HEK293T (cell line): ENCODE measurements around the gene ABTB1.
"Not testable (repeated sequence)": the region's sequence is repeated elsewhere in the genome, so short reads cannot be mapped to it uniquely, and the experiment has no call there.

Experiments used
- CTCF ChIA-PET: fragments of 350-600 bp; formaldehyde crosslinking; extraction: SDS; loops from one replicate; lab custom pipeline; 2021; ENCODE audit warnings: antibody characterized with exemption, inconsistent platforms; lab: Yijun Ruan, JAX
- POLR2A ChIA-PET: fragments of 350-600 bp; formaldehyde crosslinking; extraction: SDS; loops from one replicate; lab custom pipeline; 2020; ENCODE audit warnings: antibody characterized with exemption, inconsistent platforms; lab: Yijun Ruan, JAX
- DNase-seq: peaks from one replicate; pipeline ENCODE4 v3.0.0; 2012; ENCODE audit warnings: mixed read lengths; ENCODE audit errors: extremely low spot score
- ARNT ChIP-seq: fragments of 450-650 bp; IDR thresholded peaks from 2 replicates; pipeline ENCODE4 v1.6.1; 2017; ENCODE audit warnings: mild to moderate bottlenecking
- BHLHE40 ChIP-seq: fragments of 450-650 bp; IDR thresholded peaks from 2 replicates; pipeline ENCODE4 v1.6.1; 2016; ENCODE audit warnings: mild to moderate bottlenecking, moderate library complexity, borderline replicate concordance
- CTBP1 ChIP-seq: fragments of 450-650 bp; IDR thresholded peaks from 2 replicates; pipeline ENCODE4 v1.6.1; 2016; ENCODE audit warnings: borderline replicate concordance
- ELF4 ChIP-seq: fragments of 450-650 bp; IDR thresholded peaks from 2 replicates; pipeline ENCODE4 v1.6.1; 2017; ENCODE audit warnings: antibody characterized with exemption
- FOXA1 ChIP-seq: fragments of 450-650 bp; IDR thresholded peaks from 2 replicates; pipeline ENCODE4 v1.6.1; 2016; ENCODE audit warnings: mild to moderate bottlenecking
- FOXK2 ChIP-seq: fragments of 450-650 bp; IDR thresholded peaks from 2 replicates; pipeline ENCODE4 v1.6.1; 2016; ENCODE audit warnings: mild to moderate bottlenecking
- FOXM1 ChIP-seq: fragments of 450-650 bp; IDR thresholded peaks from 2 replicates; pipeline ENCODE4 v1.6.1; 2017; ENCODE audit warnings: mild to moderate bottlenecking, borderline replicate concordance
- HDGF ChIP-seq: fragments of 450-650 bp; IDR thresholded peaks from 2 replicates; pipeline ENCODE4 v1.6.1; 2017; ENCODE audit warnings: antibody characterized with exemption, borderline replicate concordance
- L3MBTL2 ChIP-seq: fragments of 450-650 bp; conservative IDR thresholded peaks from 2 replicates; pipeline ENCODE4 v1.6.1; 2016; ENCODE audit warnings: mild to moderate bottlenecking
- LEF1 ChIP-seq: fragments of 450-650 bp; IDR thresholded peaks from 2 replicates; pipeline ENCODE4 v1.6.1; 2017; ENCODE audit warnings: mild to moderate bottlenecking, borderline replicate concordance
- NFRKB ChIP-seq: fragments of 450-650 bp; IDR thresholded peaks from 2 replicates; pipeline ENCODE4 v1.6.1; 2016; ENCODE audit warnings: mild to moderate bottlenecking, moderate library complexity
- PKNOX1 ChIP-seq: fragments of 450-650 bp; IDR thresholded peaks from 2 replicates; pipeline ENCODE4 v1.6.1; 2016
- SP1 ChIP-seq: fragments of 450-650 bp; IDR thresholded peaks from 2 replicates; pipeline ENCODE4 v1.6.1; 2017
- SUZ12 ChIP-seq: fragments of 450-650 bp; IDR thresholded peaks from 2 replicates; pipeline ENCODE4 v1.6.1; 2016; ENCODE audit warnings: mild to moderate bottlenecking
- TARDBP ChIP-seq: fragments of 450-650 bp; IDR thresholded peaks from 2 replicates; pipeline ENCODE4 v1.6.1; 2016
- ZNF384 ChIP-seq: fragments of 450-650 bp; IDR thresholded peaks from 2 replicates; pipeline ENCODE4 v1.6.1; 2016

The ABTB1 gene

GRCh38 chr3:127652246-127652995, 20.3 kb upstream of the ABTB1 start:
- no peak for TF ChIP-seq BHLHE40
- TF ChIP-seq FOXA1: no peak
- TF ChIP-seq LEF1: no peak
- TF ChIP-seq CTBP1: no peak
- TF ChIP-seq ZNF384: no peak
- TF ChIP-seq SP1: no peak
- no peak for TF ChIP-seq SUZ12
- no peak for TF ChIP-seq PKNOX1
- TF ChIP-seq HDGF: no peak
- TF ChIP-seq TARDBP: no peak
- TF ChIP-seq NFRKB: no peak
- TF ChIP-seq ELF4: no peak
- TF ChIP-seq L3MBTL2: no peak
- TF ChIP-seq FOXK2: no peak
- TF ChIP-seq FOXM1: no peak
- TF ChIP-seq ARNT: no peak
- CTCF ChIA-PET: interaction anchor here (0.6 to 0.7 kb wide), 4 partner anchors 42 to 310 kb away, joined by 3 read pairs; no protein-coding TSS in a partner anchor
- peak; percentile 82 for DNase-seq
- POLR2A ChIA-PET: interaction anchor here (0.7 kb wide), 1 partner anchor 20 kb away, joined by 3 read pairs; no protein-coding TSS in a partner anchor

- TF ChIP-seq FOXA1 (no peak), FOXK2 (no peak), SUZ12 (no peak), TARDBP (no peak), LEF1 (no peak), FOXM1 (no peak), ARNT (no peak), PKNOX1 (no peak)
- POLR2A ChIA-PET: no interaction called here
- CTCF ChIA-PET: no interaction called here
- DNase-seq: no peak
These were observed 18.4 kb upstream of the ABTB1 start for GRCh38 chr3:127654374-127654773.

GRCh38 chr3:127654993-127655392, 17.8 kb upstream of the ABTB1 start:
- DNase-seq, POLR2A ChIA-PET, CTCF ChIA-PET: not testable (repeated sequence)

GRCh38 chr3:127655641-127656040, 17.1 kb upstream of the ABTB1 start:
- ChIA-PET CTCF (no interaction called here), POLR2A (no interaction called here)
- no peak for TF ChIP-seq HDGF
- no peak for TF ChIP-seq ZNF384
- TF ChIP-seq ELF4: no peak
- no peak for TF ChIP-seq PKNOX1
- no peak for TF ChIP-seq BHLHE40
- no peak for TF ChIP-seq TARDBP
- TF ChIP-seq FOXA1: no peak
- TF ChIP-seq LEF1: no peak
- no peak for TF ChIP-seq FOXM1
- no peak for TF ChIP-seq SP1
- no peak for TF ChIP-seq CTBP1
- no peak for TF ChIP-seq NFRKB
- no peak for TF ChIP-seq L3MBTL2
- TF ChIP-seq SUZ12: no peak
- no peak for TF ChIP-seq ARNT
- TF ChIP-seq FOXK2: no peak
- DNase-seq: no peak

- TF ChIP-seq ARNT (no peak), L3MBTL2 (no peak), FOXK2 (no peak), FOXA1 (no peak), FOXM1 (no peak), SUZ12 (no peak), SP1 (no peak), ELF4 (no peak), PKNOX1 (no peak), HDGF (no peak), NFRKB (no peak), ZNF384 (no peak), LEF1 (no peak), BHLHE40 (no peak), CTBP1 (no peak)
- DNase-seq: no peak
- ChIA-PET CTCF (no interaction called here), POLR2A (no interaction called here)
These were observed 15.8 kb upstream of the ABTB1 start for GRCh38 chr3:127656906-127657305.
